AML-193 (cell line): ENCODE results near the gene RAB6B.

Experiments
- DNase-seq, 2 experiments: peaks; one replicate each; lab custom pipeline; 2025; lab: John Stamatoyannopoulos, UW

Gene RAB6B

GRCh38 chr3:133894353-133895207 lies 1.1 kb downstream of the RAB6B start:
- no peak for DNase-seq

GRCh38 chr3:133893683-133894352 lies 1.9 kb downstream of the RAB6B start:
- DNase-seq, result no peak

GRCh38 chr3:133892541-133893231 lies 3.0 kb downstream of the RAB6B start:
- no peak for DNase-seq

- no peak for DNase-seq
Measured at GRCh38 chr3:133891662-133892378, 3.9 kb downstream of the RAB6B start.

- DNase-seq, result no peak
Measured at GRCh38 chr3:133890972-133891644, 4.6 kb downstream of the RAB6B start.

- DNase-seq, result no peak
Measured at GRCh38 chr3:133890037-133890436, 5.6 kb downstream of the RAB6B start.

GRCh38 chr3:133888726-133889340 lies 6.8 kb downstream of the RAB6B start:
- no peak for DNase-seq

- DNase-seq, result no peak
Measured at GRCh38 chr3:133887803-133888703, 7.6 kb downstream of the RAB6B start.

GRCh38 chr3:133887074-133887802 lies 8.4 kb downstream of the RAB6B start:
- DNase-seq, result no peak

GRCh38 chr3:133886031-133886722 lies 9.5 kb downstream of the RAB6B start:
- DNase-seq, result no peak

GRCh38 chr3:133884887-133885711 lies 10.6 kb downstream of the RAB6B start:
- DNase-seq, result no peak

- no peak for DNase-seq
Measured at GRCh38 chr3:133884054-133884886, 11.4 kb downstream of the RAB6B start.

GRCh38 chr3:133883641-133884040 lies 12.0 kb downstream of the RAB6B start:
- no peak for DNase-seq

- no peak for DNase-seq
Measured at GRCh38 chr3:133882986-133883586, 12.6 kb downstream of the RAB6B start.

GRCh38 chr3:133881939-133882825 lies 13.5 kb downstream of the RAB6B start:
- DNase-seq, result no peak
